Fibroblast of peridontal ligament (primary cell): ENCODE results near the gene PIP4K2A.

ENCODE experiments used
- DNase-seq: peaks from one replicate; pipeline ENCODE4 v3.0.0-alpha.2; 2010; ENCODE audit errors: extremely low read depth

Gene PIP4K2A

GRCh38 chr10:22638863-22639262, 75.5 kb downstream of the PIP4K2A start:
- DNase-seq: no peak

- DNase-seq: no peak
These were observed 76.9 kb downstream of the PIP4K2A start for GRCh38 chr10:22637491-22637890.

GRCh38 chr10:22635650-22636049, 78.7 kb downstream of the PIP4K2A start:
- DNase-seq: no peak

- DNase-seq: no peak
These were observed 79.5 kb downstream of the PIP4K2A start for GRCh38 chr10:22634606-22635459.

- DNase-seq: no peak
These were observed 80.3 kb downstream of the PIP4K2A start for GRCh38 chr10:22634093-22634492.

GRCh38 chr10:22633528-22633927, 80.8 kb downstream of the PIP4K2A start:
- no peak for DNase-seq

- no peak for DNase-seq
These were observed 81.3 kb downstream of the PIP4K2A start for GRCh38 chr10:22633106-22633505.

GRCh38 chr10:22631646-22632278, 82.6 kb downstream of the PIP4K2A start:
- DNase-seq: no peak

- DNase-seq: no peak
These were observed 83.2 kb downstream of the PIP4K2A start for GRCh38 chr10:22631185-22631584.

- DNase-seq: peak; percentile 70
These were observed 83.9 kb downstream of the PIP4K2A start for GRCh38 chr10:22630234-22631174.

- no peak for DNase-seq
These were observed 84.5 kb downstream of the PIP4K2A start for GRCh38 chr10:22629852-22630233.

GRCh38 chr10:22629126-22629525, 85.3 kb downstream of the PIP4K2A start:
- DNase-seq: no peak

GRCh38 chr10:22628309-22628708, 86.1 kb downstream of the PIP4K2A start:
- no peak for DNase-seq

GRCh38 chr10:22626784-22627183, 87.6 kb downstream of the PIP4K2A start:
- no peak for DNase-seq

GRCh38 chr10:22625516-22626290, 88.7 kb downstream of the PIP4K2A start:
- no peak for DNase-seq

- DNase-seq: peak; percentile 88
These were observed 90.1 kb downstream of the PIP4K2A start for GRCh38 chr10:22624287-22624738.

- DNase-seq: no peak
These were observed 90.6 kb downstream of the PIP4K2A start for GRCh38 chr10:22623633-22624253.

GRCh38 chr10:22622242-22622806, 92.1 kb downstream of the PIP4K2A start:
- DNase-seq: no peak

- no peak for DNase-seq
These were observed 92.7 kb downstream of the PIP4K2A start for GRCh38 chr10:22621726-22622125.

GRCh38 chr10:22620929-22621328, 93.4 kb downstream of the PIP4K2A start:
- no peak for DNase-seq
